ENCODE data around the gene ADTRP.

Gene ADTRP

DNA sequence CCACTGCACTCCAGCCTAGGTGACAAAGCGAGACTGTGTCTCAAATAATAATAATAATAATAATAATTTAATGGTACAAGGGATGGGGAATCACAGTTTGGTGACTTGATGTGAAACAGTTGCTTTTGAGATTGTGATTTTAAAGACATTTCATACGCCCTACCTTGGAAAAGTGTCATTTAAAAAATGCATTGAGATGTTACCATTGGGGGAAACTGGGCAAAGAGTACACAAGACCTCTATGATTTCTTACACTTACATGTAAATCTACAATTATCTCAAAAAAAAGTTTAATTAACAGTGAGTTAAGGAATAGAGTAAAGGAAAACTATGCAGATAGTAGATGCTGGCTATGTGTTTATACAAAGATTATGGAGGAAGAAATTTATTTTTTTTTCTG, 22.3 kb downstream of the ADTRP start:
- no peak for DNase-seq (ENCODE audit: low read depth in 3 of 3)

DNA sequence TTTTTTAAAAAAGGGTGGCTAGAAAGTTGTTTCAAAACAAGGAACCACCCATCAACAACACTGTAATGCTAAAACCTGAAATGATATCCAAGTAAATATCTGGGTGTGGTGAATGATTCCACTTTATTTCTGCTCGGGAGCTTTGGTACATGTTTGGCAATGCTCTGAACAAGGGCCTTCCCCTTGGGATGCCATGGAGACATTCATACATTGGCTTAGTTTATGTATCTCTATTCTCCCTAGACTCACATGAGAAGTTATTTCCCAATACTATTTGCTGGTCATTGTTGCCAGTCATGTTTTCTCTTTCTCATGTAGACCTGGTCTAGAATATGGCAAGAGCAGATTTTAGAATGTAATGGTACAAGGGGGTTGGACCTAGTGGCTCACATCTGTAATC, 22.9 kb downstream of the ADTRP start:
- no peak for DNase-seq (ENCODE audit: low read depth in 3 of 3)

DNA sequence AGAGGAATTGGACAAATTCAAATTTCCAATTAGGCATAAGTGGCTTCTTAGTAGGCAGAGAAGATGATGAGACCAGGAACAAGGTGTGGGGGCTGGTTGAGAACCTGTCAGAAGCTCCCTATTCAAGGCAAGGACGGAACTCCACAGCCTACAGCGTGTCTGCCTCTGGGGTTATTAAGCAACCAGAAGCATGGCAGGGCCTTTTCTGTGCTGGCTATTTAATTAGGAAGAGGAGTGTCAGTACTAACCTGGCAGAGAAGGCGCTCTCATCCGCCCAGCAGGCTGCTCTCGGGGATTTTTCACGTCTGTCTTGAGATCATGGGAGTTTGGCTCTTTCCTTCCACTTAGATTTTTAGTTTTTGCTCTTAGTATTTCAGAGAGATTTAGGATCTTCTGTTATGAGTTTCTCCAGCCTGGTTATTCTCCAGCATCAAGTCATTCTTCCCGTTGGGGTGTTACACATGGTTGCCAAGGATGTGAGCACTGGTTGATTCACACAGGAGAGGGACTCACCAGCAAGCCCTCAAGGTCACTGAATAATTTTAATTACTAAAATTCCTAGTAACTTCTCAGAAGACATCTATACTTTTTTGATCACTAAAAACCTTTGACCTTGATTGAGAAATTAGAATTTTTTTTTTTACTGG, 23.9 kb downstream of the ADTRP start:
- no peak for DNase-seq (ENCODE audit: low read depth in 3 of 3)

DNA sequence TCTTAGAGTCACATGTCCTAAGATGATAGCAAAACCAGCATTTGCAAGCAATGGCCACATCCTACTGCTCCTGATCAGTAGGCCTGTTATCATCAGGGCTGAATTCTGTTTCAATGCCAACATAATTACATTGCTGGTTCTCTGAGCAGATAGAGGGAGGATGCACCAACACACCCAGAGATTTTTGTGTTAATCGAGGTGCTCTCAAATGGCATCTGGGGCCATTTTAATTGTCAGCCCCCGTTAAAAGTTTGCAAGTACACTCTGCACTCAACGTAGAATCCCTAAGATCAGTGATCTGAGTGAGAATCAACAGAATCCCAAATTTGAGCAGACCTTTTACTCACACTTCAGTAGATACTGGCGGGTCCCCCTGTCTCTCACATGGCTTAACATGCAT, 24.8 kb downstream of the ADTRP start:
- DNase-seq (ENCODE audit: low read depth in 3 of 3): no peak

DNA sequence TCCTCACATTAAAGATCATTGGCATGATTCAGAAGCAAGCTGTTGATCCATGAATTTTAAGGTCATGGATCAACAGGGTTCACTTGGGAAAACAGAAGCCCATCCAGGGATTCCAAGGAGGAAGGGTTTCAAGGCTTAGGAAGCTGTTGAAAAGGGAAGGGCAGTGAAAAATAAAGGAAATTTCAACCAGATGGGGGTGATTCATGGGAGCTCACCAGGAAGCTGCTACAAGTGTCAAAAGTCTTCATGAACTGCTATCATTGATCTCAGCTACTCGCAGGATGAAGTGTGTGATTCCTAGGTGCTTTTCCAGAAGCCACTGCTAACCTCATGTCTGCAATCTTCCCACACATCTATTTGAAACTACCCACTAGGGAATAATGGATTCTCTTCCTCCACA, 26.2 kb downstream of the ADTRP start:
- no peak for DNase-seq (ENCODE audit: low read depth in 3 of 3)

DNA sequence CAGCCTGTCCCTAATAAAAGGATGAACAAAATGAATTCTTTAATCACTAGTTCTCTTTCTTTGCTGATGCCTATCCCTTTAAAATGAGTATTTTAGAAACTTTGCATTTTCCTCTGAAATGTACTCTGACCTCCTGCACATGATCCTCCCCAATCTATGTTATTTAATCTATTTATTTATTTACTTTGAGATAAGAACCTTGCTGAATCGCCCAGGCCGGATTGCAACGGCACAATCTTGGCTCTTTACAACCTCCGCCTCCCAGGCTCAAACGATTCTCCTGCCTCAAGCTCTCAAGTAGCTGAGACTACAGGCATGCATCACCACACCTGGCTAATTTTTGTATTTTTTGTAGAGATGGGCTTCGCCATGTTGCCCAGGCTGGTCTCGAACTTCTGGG, 27.9 kb downstream of the ADTRP start:
- no peak for DNase-seq (ENCODE audit: low read depth in 3 of 3)

DNA sequence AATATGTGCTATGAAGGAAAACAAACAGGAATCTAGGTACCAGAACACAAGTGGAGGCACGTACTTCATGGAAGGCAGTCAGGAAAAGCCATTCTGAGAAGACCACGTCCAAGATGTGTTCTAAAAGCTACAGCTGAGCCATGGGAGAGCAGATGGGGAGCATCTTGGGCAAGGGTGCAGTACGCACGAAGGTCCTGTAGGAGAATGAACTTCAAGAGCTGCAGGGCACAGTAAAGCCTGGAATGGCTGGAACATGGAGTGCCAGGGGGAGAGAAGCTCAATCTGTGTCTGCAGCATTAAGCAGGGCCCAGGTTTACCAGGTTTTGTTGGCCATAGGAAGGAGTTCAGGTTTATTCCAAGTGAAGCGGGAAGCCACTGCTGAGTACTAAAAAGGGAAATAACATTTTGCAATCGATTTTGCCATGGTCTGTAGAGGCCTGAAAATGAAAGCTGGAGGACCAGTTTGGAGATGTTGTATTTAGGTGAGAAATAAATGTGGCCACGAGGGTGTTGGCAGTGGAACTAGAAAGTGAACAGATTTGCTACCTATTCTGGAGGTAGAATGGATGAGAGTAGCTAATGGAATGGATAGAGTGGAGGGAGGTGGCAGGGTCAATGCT, 29.9 kb downstream of the ADTRP start:
- no peak for DNase-seq (ENCODE audit: low read depth in 3 of 3)

DNA sequence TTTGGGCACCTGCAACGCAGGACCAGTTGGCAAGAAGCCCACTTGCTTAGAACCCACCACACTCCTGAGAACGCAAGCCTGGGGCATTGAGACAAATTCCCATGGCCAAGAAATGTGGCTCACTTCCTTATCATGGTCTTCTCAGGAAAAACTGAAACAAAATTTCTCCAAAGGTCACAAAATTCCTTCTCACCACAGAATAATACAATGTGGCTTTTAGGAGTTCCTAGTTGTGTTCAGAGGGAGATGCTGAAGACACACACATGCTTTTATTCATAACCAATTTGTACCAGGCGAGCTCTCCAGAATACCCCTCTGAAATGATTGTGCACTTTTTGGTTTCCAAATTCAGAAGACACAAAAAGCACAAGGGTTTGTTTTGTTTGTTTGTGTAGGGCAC, 31.6 kb downstream of the ADTRP start:
- no peak for DNase-seq (ENCODE audit: low read depth in 3 of 3)

DNA sequence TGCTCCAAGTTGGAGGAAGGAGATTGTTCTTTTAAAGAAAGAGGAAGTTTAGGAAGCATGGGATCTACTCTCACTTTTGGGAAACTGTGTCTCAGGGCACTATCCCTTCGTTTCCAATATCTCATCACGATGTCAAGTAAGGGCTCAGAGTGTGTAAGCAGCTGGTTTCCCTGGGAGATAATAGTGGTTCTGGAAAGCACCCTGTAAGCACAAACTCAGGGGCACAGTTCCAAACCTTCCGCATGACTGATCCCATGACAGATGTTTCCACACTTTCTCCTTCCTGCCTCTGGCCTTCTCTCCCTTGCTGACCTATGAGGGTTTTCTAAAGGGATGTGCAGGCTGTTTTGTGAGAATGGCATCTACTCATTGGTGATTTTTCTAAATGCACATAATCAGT, 33.9 kb downstream of the ADTRP start:
- no peak for DNase-seq (ENCODE audit: low read depth in 3 of 3)

DNA sequence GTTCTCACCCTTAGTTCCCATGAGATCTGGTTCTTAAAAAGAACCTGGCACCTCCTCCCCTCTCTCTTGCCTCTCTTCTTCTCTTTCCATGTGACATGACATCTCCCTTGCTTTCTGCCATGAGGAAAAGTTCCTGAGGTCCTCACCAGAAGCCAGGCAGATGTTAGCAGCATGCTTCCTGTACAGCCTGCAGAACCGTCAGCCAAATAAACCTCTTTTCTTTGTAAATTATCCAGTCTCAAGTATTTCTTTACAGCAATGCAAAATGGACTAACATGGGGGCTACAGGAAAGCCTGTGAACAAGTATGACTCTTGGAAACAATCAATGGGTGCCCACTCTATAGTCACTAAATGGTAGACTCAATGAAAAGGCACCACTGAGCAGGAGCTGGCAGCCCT, 34.5 kb downstream of the ADTRP start:
- no peak for DNase-seq (ENCODE audit: low read depth in 3 of 3)

DNA sequence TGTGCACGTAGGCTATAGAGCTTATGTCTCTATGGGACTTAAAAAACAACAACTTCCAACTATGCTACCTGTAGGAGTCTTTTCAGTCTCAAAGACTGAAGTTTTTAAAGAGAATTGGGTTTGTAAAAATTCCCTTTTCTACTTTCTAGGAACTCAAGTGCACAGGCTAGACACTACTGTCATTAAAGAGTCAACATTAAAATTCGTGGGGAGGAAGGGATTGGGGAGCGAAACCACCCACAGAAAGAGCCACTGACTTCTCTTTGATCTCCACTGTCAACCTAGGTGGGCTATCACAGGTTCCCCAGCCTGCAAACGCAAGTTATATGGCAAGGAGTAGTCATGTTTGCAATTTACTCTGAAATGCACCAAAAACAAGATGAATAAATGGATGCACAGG, 37.7 kb downstream of the ADTRP start:
- DNase-seq (ENCODE audit: low read depth in 3 of 3): no peak

DNA sequence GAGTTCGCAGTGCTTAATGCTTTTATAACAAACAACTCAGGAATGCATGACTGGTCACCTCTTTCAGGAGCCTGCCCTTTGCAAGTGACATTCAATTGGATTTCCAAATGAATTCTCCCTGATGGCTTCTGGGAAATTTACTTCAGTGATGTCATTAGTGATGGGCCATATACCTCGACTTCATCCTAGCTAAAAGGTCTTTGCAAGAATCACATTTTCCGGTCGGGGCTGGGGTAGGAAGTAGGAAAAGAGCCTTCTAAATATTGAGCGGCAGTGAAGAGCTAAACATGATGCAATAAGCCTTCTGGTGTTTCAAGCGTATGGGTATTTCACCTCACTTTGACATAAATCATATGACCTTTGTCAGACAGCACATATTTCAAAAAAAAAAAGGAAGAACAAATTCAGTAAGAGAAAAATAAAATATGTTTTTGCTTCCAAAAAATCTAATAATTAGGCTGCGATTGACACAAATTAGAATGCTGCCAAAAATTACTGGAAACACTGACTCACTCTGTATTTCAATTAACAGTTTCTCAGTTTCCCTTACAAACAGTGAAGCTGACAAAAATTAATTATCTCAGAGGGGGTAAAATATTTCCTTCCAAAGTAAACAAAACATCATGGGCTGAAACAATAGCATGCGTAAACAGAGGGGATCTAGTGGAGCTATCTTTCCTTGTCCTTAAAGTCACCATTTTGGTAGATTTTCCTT, 39.8 kb downstream of the ADTRP start:
- no peak for DNase-seq (ENCODE audit: low read depth in 3 of 3)

DNA sequence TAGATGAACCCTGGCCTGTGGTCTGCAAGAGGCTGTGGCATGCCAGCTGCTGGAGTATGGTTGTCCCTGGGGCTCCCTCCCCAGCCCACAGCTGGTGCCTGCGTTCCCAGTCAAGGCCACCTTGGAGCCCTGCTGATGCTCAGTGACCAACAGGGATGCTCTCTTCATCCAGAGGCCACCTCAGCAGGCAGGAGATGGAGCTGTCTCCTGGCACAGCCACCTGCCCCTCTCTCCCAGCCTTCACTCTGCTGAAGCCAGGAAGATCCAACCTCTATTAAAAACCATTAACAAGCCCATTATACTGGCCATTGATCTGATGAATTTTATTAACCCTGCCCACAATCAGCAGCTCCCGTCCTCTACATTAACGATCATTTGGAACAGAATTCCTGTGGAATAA, 40.4 kb downstream of the ADTRP start:
- DNase-seq (ENCODE audit: low read depth in 3 of 3): no peak

DNA sequence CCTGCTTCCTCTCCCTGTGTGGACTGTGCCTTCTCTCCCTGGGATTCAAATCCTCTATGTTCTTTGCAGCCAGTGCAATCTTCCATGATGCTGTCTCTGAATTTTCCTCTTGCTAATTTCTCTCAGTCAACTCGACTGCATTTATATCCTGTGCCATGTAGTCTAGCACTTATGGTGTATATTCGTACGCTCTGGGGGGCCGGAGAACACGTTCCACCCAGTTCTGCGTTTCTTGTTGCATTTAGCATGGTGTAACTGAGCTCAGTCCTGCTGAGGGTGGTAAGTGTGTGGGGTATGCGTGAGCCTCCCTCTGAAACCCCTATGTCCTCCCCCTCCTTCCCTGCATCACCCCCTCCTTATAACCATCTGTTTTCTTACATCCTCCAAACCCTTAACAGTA, 42.0 kb downstream of the ADTRP start:
- no peak for DNase-seq (ENCODE audit: low read depth in 3 of 3)

DNA sequence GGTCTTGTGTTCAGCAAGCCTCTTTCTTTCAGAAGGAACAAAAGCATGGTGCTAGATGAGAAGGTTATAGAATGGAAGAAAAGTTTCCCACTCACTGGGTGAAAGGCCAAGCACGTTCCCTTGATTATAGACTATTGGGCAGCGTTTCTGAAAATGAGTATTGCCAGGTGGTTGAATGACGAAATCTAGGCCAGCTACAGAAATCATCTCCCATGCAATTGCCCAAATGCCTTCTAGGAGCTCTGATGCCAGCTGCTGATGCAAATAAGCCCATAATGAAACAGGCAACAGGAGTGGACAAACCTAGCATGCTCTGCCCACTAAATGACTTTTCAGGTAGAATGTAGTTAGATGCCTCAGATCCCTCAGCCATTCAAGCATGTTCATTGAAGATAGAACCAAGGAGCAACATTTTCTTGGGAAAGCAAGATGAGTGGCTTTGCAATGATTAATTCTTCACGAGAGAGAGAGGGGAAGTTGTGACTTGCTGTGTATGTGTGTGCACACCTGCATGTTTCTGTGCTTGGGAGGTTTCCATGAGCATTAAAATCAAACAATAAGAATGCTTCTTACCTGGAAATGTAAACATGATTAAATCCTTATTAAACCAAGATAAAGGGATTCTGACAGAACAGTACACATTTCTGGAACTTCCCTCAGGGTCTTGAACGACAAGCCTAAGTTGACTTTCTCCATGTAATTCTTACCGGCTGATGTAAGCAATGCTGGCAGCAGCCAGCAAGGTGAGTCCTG, 43.6 kb downstream of the ADTRP start:
- DNase-seq (ENCODE audit: low read depth in 3 of 3): no peak

DNA sequence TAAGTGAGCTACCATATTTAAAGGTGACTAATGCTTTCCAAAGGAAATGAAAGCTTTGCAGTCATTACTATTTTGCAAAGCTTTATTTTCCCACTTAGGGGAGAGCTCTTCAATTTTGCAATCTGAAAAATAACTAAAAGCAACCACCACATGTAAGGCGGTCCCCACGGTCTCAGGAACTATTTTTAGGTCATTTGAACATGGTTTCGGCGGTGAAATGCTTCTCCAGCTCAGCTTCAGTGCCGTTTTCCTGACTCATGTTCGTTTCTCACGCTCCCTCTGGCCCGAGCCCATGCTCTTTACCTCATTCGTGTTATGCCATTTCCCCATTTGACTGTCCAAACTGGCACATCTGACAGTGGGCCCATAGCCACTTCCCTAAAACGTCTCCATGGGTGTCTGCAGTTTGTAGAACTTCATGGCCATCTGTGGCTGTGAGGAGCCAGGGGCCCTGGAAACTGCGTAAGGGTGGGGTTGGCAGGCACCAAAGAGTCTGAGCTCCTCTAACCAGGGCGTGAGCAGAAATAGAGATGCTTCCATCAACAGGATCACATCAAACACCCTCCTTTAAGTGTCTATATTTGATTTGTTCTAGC, 46.5 kb downstream of the ADTRP start:
- peak in 2 of 3 experiments; percentile 65 to 72 for DNase-seq (ENCODE audit: low read depth in 3 of 3)

DNA sequence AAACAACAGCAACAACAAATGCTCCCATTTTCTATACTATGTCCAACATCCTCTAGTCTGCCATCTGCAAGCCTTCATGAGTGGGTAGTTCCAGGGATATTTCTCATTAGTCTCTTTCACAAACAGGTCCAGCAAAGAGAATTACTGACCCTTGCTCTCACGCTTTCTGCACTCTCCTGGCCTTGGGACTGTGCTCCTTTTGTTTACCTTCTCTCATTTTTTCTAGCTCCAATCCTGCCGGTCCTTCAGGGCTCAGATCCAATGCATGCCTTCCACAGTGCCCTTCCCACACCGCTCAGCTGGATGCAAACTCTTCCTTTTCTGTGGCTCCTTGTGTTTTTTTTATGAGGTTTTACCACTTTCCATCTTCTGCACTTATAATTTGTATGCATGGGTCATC, 47.2 kb downstream of the ADTRP start:
- no peak for DNase-seq (ENCODE audit: low read depth in 3 of 3)

DNA sequence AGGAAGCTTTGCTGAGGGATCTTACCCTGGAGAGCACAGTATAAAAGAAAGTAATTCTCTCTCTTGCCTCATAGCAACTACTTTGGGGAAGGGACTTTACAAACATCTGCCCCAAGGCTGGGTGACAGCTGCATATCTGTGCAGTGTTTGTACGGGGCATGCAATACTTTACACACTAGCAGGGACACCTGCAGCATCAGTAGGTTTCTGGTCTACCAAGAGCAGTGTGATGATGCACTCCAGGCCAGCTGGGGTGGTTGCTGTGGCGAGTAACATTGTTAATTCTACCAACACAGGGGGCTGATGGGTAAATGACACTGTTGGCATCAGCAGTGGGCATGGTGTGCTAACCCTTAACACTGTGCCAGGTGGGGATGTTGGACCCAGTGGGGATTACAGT, 48.0 kb downstream of the ADTRP start:
- DNase-seq (ENCODE audit: low read depth in 3 of 3): peak in 1 of 3 experiments; percentile 20

DNA sequence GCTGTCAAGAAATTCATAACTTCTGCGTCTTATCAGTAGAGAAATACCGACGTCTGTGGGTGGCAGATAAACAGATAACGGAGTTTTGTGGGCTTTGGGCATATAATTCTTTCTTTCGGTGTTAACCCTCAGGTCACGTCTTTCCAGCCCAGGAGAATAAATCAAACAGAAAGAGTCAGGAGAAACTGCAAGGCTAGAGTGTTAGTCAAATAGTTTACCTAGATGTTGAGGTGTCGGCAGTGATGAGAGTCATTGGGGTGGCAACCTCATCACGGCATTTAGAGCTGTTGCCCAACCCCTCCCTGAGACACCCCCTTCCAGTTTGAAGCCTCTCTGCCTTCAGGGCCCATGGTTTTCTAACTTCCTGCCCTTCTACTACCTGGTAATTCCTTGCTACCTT, 49.5 kb downstream of the ADTRP start:
- peak in 1 of 3 experiments; percentile 55 for DNase-seq (ENCODE audit: low read depth in 3 of 3)

DNA sequence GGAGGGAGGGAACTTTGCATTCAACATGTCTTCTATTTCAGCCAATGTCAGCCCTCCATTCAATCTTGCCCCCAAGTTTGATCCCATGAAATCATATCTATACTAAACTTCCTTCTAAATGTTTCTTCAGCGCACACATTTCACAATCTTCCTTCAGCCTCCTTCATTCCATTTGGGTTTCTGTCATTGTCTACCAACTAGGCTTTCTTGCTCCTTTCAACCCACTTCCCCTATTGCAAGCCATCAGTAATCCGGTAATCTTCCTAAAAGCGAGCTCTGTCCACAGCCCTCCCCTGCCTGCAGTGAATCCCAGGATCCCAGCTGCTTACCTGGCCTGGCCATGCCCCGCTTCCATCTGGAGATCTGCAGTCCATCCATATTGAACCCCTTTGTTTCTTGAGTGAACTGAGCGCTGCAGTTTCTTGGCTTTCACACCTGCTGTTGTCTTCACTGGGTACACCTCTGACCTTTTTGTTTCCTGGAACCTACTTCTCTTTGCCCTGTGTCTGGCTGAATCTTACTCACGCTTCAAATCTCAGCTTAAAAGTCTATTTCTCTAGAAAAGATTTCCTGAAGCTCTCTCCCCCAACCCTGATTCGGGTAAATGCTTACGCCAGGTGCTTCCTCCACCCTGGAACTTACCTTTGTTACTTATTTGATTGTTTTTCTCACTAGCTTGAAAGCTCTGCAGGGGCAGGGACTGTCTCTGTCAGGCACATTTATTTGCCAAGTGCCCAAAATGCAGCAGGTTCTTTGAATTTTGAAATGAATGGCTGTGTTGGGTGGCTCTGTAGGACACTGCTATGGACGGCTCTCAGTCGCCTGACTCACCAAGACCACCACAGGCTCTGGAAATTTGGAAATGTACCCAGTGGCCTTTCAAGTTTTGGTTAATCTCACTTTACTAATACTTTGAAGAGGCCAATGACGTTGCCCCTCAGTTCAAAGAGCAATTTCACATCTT, 50.3 kb downstream of the ADTRP start:
- DNase-seq (ENCODE audit: low read depth in 3 of 3): no peak
